Mucosa of stomach (tissue), 1 donor: ENCODE measurements around the gene CD46.
A peak's percentile ranks its signal among the peaks of the same experiment; 100 is the strongest.
"Not testable (repeated sequence)": the region's sequence is repeated elsewhere in the genome, so short reads cannot be mapped to it uniquely, and the experiment has no call there.

Experiments used
- H3K27me3 ChIP-seq: one replicate; pipeline ENCODE4 v1.7.0; 2013; ENCODE audit warnings: mild to moderate bottlenecking, low read length; ENCODE audit not compliant: control insufficient read depth, insufficient read depth
- H3K36me3 ChIP-seq: one replicate; pipeline ENCODE4 v1.7.0; 2013; ENCODE audit warnings: low read length; ENCODE audit not compliant: control insufficient read depth, insufficient read depth
- H3K4me1 ChIP-seq: one replicate; pipeline ENCODE4 v1.7.0; 2013; ENCODE audit warnings: mild to moderate bottlenecking, low read length; ENCODE audit not compliant: control insufficient read depth, insufficient read depth
- H3K4me3 ChIP-seq: one replicate; pipeline ENCODE4 v1.7.0; 2013; ENCODE audit warnings: low read length
- H3K9ac ChIP-seq: one replicate; pipeline ENCODE4 v1.7.0; 2013; ENCODE audit warnings: mild to moderate bottlenecking, low read length, moderate library complexity
- H3K9me3 ChIP-seq: one replicate; pipeline ENCODE4 v1.7.0; 2013; ENCODE audit warnings: mild to moderate bottlenecking, low read length, moderate library complexity; ENCODE audit not compliant: control insufficient read depth
- donor health status: Pancreatic carcinoma.

The CD46 gene

DNA sequence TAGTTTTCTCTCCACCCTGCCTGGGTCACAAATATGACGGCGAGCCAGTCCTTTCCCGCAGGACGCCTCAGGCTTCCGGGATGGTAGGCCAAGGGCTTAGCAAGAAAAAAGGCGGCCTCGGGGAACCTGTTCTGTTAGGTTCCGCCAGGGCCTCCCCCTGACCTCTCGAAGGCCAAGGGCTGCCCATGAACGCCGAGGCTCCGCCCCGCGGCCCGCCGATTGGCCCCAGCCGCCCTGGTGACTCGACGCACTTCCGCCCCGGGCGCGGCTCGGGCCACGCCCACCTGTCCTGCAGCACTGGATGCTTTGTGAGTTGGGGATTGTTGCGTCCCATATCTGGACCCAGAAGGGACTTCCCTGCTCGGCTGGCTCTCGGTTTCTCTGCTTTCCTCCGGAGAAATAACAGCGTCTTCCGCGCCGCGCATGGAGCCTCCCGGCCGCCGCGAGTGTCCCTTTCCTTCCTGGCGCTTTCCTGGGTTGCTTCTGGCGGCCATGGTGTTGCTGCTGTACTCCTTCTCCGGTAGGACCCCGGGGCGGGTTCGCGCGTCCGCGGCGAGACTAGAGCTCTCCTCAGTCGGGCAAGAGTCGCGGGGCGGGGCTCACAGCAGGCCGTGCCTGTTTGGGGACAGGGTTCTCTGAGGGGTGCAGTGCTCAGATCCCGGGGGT is at the start of gene CD46:
CD46 (plus strand) TSS at position 265 of the 666 bp plus-strand sequence; CDS start at position 424, 159 bp downstream.
- H3K4me3 ChIP-seq: peak within 1 kb of the TSS; percentile 87

DNA sequence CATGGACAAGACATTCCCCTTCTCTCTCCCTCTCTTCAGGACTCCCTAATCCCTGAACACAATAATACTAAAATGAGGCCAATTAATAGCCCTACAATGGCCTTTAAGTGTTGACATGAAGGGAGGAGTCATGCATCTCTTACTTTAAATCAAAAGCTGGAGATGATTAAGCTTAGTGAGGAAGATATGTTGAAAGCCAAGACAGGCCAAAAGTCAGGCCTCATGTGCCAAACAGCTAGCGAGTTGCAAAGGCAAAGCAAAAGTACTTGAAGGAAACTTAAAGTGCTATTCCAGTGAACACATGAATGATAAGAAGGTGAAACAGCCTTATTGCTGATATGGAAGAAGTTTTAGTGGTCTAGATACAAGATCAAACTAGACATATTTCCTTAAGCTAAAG is 49.5 kb upstream of the CD46 start:
- Histone ChIP-seq H3K9me3 (no peaks in the 10 kb centered on the region), H3K27me3 (no peaks in the 10 kb centered on the region), H3K4me3 (no peak overlapping the region), H3K9ac (no peak overlapping the region), H3K36me3 (no peaks in the 10 kb centered on the region), H3K4me1 (no peaks in the 10 kb centered on the region)

More for the DNA sequence above, at the start of gene CD46:
- H3K4me1 ChIP-seq: peaks cover 41% of the 10 kb centered on the region
- peak within 1 kb of the TSS; percentile 94 for H3K9ac ChIP-seq
- H3K9me3 ChIP-seq: no peaks in the 10 kb centered on the region
- H3K36me3 ChIP-seq: no peaks in the 10 kb centered on the region
- H3K27me3 ChIP-seq: no peaks in the 10 kb centered on the region

DNA sequence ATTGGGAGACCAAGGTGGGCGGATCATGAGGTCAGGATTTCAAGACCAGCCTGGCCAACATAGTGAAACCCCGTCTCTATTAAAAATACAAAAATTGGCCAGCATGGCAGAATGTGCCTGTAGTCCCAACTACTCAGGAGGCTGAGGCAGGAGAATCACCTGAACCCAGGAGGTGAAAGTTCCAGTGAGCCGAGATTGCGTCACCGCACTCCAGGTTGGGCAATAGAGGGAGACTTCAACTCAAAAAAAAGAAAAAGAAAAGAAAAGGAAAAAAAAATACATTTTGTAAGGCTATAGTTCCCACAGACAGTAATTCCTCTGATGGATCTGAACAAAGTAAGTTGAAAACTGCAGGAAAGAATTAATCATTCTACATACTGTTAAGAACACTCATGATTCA is 48.1 kb upstream of the CD46 start:
- Histone ChIP-seq H3K9ac (no peak overlapping the region), H3K36me3 (no peaks in the 10 kb centered on the region), H3K4me3 (no peak overlapping the region), H3K4me1 (no peaks in the 10 kb centered on the region), H3K27me3 (no peaks in the 10 kb centered on the region), H3K9me3 (no peaks in the 10 kb centered on the region)

DNA sequence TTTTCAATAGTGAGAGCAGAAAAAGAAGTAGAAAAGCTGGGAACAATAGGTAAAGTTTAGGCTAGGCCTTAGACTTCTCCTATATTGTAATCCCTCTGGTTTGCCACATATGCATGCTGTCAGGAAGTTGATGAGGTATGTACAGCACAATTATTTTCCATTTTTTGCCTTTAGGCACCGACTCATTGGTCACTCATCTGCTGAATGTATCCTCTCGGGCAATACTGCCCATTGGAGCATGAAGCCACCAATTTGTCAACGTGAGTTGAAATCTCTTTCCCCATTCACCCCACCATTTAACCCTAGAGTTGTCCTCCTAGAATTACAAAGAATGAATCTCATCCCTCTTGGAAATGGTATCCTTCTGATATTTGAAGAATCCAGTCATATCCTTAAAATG is 43.9 kb upstream of the CD46 start:
- H3K9ac ChIP-seq, H3K36me3 ChIP-seq, H3K4me3 ChIP-seq, H3K27me3 ChIP-seq, H3K4me1 ChIP-seq, H3K9me3 ChIP-seq: not testable (repeated sequence)

DNA sequence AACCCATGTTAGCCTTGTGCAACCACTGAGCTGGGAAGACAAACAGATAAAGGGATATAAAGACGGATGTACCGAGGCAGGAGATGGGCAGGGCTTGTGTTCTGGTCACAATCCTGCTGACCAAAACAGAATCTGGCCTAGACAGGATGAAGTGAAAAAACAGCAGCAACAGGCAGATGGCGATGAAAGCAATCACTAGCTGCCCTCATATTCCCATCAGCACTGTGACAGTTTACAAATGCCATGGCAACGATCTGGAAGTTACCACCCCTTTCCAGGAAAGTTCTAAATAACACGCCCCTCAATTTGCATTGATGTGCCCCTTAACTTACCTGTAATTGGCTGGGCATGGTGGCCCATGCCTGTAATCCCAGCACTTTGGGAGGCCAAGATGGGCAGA is 40.6 kb upstream of the CD46 start:
- Histone ChIP-seq H3K36me3 (no peaks in the 10 kb centered on the region), H3K9ac (no peak overlapping the region), H3K4me1 (peaks cover 13% of the 10 kb centered on the region), H3K4me3 (no peak overlapping the region), H3K9me3 (no peaks in the 10 kb centered on the region), H3K27me3 (no peaks in the 10 kb centered on the region)

DNA sequence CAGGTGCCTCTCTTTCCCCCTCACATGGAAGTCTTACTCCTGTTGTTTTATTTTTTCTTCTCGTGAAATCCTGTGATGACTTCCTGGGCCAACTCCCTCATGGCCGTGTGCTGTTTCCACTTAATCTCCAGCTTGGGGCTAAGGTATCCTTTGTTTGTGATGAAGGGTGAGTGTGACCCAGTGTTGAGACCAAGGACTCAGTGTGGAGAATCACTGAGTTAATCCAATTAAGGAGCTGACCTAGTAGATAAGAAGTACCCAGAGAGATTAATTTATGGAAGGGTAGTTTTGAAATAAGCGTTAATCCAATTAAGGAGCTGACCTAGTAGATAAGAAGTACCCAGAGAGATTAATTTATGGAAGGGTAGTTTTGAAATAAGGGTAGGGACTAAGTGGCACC is 39.2 kb upstream of the CD46 start:
- not testable (repeated sequence) for H3K9ac ChIP-seq, H3K9me3 ChIP-seq, H3K36me3 ChIP-seq, H3K27me3 ChIP-seq, H3K4me3 ChIP-seq
- H3K4me1 ChIP-seq: peaks cover 13% of the 10 kb centered on the region

DNA sequence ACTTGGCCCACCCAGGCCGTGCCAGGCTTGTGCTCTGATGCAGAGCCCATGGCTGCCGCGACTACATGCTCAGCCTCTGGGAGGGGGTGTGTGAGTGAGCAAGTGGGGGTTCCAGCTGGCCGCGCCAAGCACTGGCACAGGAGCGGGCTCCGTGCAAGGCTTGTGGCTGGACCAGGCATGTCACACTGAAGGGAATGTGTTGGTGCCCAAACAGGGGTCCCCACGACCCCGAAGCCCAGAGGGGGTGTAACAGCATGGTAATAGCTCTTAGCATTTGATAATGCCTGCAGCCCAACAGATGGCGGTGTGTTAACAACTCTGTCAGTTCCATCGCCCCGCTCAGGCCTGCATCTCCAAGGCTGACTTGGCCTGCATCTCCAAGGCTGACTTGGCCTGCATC is 38.3 kb upstream of the CD46 start:
- Histone ChIP-seq H3K27me3 (no peaks in the 10 kb centered on the region), H3K4me3 (no peak overlapping the region), H3K9ac (no peak overlapping the region), H3K36me3 (no peaks in the 10 kb centered on the region), H3K9me3 (no peaks in the 10 kb centered on the region), H3K4me1 (peaks cover 13% of the 10 kb centered on the region)

DNA sequence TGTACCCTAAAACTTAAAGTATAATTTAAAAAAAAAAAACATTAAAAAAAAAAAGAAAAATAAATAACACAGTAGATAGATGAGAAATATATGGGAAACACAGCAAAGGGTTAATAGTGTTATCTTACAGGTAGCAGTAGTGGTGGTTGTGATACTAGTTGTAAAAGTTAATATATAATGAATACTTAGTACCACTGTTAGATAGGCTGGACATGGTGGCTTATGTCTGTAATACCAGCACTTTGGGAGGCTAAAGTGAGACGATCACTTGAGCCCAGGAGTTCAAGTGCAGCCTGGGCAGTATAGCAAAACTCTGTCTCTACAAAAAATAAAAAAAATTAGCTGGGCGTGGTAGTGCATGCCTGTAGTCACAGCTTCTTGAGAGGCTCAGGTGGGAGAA is 32.6 kb upstream of the CD46 start:
- Histone ChIP-seq H3K4me3 (no peak overlapping the region), H3K4me1 (no peaks in the 10 kb centered on the region), H3K9me3 (no peaks in the 10 kb centered on the region), H3K27me3 (no peaks in the 10 kb centered on the region), H3K36me3 (no peaks in the 10 kb centered on the region), H3K9ac (no peak overlapping the region)

DNA sequence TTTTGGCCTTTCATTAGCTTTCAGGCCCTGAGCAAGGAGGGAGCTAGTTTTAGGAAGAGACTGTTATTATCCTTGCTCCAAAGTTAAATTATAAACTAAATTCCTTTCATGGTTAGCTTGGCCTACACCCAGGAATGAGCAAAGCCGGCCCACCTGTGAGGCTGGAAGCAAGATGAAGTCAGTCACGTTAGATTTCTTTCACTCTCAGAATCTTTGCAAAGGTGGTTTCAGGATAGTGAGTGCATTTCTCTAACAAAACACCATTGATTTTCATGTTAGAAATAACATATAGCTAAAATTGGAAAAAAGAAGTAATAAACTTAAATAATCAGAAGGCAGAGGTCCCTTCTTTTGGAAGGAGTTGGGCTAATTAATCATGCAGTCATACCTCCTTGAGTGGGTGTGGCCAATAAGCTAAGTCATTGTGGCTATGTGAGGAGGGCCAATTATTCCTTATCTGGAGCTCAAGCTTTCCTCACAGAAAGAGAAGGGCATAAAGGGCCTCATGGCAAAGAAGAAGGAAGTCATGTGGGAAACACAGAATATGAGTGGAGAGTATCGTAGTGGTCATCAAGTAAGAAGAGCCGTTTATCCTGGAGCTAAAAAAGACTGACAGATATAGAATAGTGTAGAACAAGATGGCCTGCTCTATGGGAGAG is 23.5 kb upstream of the CD46 start:
- not testable (repeated sequence) for H3K9ac ChIP-seq, H3K4me3 ChIP-seq, H3K27me3 ChIP-seq, H3K9me3 ChIP-seq, H3K4me1 ChIP-seq, H3K36me3 ChIP-seq

DNA sequence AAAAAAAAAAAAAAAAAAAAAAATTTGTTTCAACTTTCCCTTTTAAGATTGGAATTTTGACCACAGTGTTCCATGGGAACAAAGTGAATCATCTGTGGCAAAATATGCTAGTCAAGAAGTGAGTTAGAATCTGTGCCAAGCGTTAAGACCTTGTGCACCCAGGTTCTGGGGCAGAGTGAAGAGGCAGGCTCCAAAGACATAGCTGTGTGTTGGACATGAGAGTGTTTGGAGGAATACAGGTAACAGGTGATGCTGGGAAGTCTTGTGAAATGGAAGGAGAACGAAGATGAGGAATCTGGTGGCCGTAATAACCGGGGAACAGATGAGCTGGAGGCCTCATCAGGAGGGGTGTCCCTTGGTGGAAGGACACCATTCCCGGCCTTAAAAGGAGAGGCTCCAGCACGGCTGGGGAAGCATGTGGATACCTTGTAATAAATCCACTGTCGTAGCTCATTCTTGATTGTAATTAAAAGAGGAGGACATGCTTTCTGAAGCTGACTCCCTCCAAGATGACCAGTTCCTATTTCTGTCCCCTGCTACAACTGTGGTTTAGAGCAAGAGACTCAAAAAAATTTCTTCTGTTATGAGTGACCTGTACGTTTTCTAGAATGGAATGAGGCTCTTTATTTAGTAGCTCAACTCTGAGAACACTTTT is 14.2 kb upstream of the CD46 start:
- not testable (repeated sequence) for H3K27me3 ChIP-seq, H3K9ac ChIP-seq, H3K4me1 ChIP-seq, H3K4me3 ChIP-seq, H3K36me3 ChIP-seq, H3K9me3 ChIP-seq

DNA sequence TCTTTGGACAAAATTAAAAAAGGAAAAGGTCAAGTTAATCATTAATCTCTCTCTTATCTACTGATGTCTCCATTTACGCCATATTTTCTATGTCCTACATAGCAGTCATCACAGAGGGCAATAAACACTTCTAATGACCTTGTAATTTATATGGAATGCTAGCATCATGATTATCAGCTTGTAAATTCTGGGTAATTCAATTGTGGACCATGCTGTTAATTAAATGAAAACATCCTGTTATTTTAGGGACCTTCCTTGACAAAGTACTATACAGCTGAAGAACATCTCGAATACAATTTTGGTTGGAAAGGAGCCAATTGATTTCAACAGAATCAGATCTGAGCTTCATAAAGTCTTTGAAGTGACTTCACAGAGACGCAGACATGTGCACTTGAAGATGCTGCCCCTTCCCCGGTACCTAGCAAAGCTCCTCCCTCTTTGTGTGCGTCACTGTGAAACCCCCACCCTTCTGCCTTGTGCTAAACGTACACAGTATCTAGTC is 13.6 kb upstream of the CD46 start:
- not testable (repeated sequence) for H3K9ac ChIP-seq, H3K4me3 ChIP-seq, H3K36me3 ChIP-seq, H3K27me3 ChIP-seq, H3K9me3 ChIP-seq, H3K4me1 ChIP-seq

DNA sequence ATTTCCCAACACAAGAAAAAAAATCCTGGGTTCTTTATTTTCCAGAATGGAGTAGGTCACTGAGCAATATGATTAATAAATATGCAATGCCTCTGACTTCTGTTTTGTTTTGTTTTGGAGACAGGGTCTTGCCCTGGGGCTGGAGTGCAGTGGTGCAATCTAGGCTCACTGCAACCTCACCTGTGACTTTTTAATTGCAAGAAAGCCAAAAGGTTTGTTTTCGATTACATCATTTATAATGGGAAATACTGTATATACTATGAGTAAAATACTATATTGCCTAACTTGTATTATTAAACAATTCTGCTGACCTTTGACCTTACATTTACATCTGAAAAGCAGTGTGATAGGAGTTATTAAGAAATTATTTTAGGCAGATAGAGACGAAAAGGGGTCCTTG is 11.6 kb upstream of the CD46 start:
- H3K27me3 ChIP-seq: no peaks in the 10 kb centered on the region
- no peaks in the 10 kb centered on the region for H3K36me3 ChIP-seq
- H3K9me3 ChIP-seq: no peaks in the 10 kb centered on the region
- H3K4me1 ChIP-seq: no peaks in the 10 kb centered on the region
- no peak overlapping the region for H3K4me3 ChIP-seq
- no peak overlapping the region for H3K9ac ChIP-seq
